ENCODE data around the gene PBRM1. TPM values are rescaled to one million over a fixed set of nuclear protein-coding genes. Genes with fewer than 3 reads are reported as not detected.

PBRM1 gene
- total and polyA plus RNA-seq, 2 donors (not counting 1 experiment from before 2014, with no cell fraction given), result 16.8 to 85.9 TPM

- Histone ChIP-seq H4K20me1 (ENCODE audit: control insufficient read depth, insufficient read depth, low read length, poor library complexity, severe bottlenecking) (no peaks in the 10 kb centered on the region), H3K36me3 (replicated peaks in 1 of 2; ENCODE audit: control extremely low read depth in 1 of 2, control insufficient read depth in 1 of 2, extremely low read depth in 1 of 2, insufficient read depth in 2 of 2, low read length in 1 of 2) (peaks cover 0 to 7% of the 10 kb centered on the region in 2 experiments), H3K4me2 (replicated peaks; ENCODE audit: low read depth, low read length, poor library complexity, severe bottlenecking) (no peak overlapping the region), H3K4me3 (ENCODE audit: control extremely low read depth in 1 of 5, extremely low read depth in 1 of 5, insufficient read depth in 1 of 5, low read depth in 2 of 5, low read length in 4 of 5) (no peak overlapping the region), H2AFZ (ENCODE audit: insufficient read depth, low read depth, low read length, poor library complexity, severe bottlenecking) (no peak overlapping the region), H3K9me3 (ENCODE audit: control extremely low read depth in 1 of 3, control insufficient read depth in 2 of 3, insufficient read depth in 1 of 3, low read length in 2 of 3) (peaks cover 0 to 8% (median 2%) of the 10 kb centered on the region in 3 donors), H3K27me3 (replicated peaks in 1 of 4; ENCODE audit: control extremely low read depth in 1 of 4, control insufficient read depth in 3 of 4, insufficient read depth in 4 of 4, low read length in 3 of 4) (no peaks in the 10 kb centered on the region), H3K27ac (ENCODE audit: low read length in 2 of 2) (no peak overlapping the region), H3K4me1 (ENCODE audit: control insufficient read depth in 2 of 2, insufficient read depth in 2 of 2, low read length in 2 of 2) (peaks cover 0 to 7% of the 10 kb centered on the region in 2 donors), H3K9ac (ENCODE audit: low read length) (no peak overlapping the region), H3K79me2 (ENCODE audit: control insufficient read depth, insufficient read depth, low read length) (no peaks in the 10 kb centered on the region)
- no peak overlapping the region for H3K4me3 Mint-ChIP-seq
- no peak overlapping the region for H3K27ac Mint-ChIP-seq
- H3K9me3 Mint-ChIP-seq (ENCODE audit: insufficient read depth), result no peaks in the 10 kb centered on the region
- peaks cover 11% of the 10 kb centered on the region for H3K4me1 Mint-ChIP-seq
- POLR2A ChIA-PET, result no interaction called here
- intact Hi-C loops (cut with micrococcal nuclease), result no loop called here
- no peak for DNase-seq
- TF ChIP-seq EZH2 (IDR thresholded peaks at IDR 0.05; ENCODE audit: borderline replicate concordance, insufficient read depth, low read depth, low read length, poor library complexity, severe bottlenecking), result no peak
- TF ChIP-seq CTCF (IDR thresholded peaks at IDR 0.05), result no peak
- 93% methylated on average over 10 of the region's 11 CpGs for whole genome bisulfite sequencing (ENCODE audit: insufficient coverage)
- H3K27me3 Mint-ChIP-seq, result no peaks in the 10 kb centered on the region
- CTCF ChIA-PET, result interaction anchor here (1.3 to 1.6 kb wide), 2 partner anchors 10 to 14 kb away, joined by 3 read pairs; no protein-coding TSS in a partner anchor
- no peak for ATAC-seq (ENCODE audit: low read depth)
These were observed 30.1 kb upstream of the PBRM1 start for GRCh38 chr3:52715714-52716305.
